ENCODE results near the gene COL11A1.

DNA sequence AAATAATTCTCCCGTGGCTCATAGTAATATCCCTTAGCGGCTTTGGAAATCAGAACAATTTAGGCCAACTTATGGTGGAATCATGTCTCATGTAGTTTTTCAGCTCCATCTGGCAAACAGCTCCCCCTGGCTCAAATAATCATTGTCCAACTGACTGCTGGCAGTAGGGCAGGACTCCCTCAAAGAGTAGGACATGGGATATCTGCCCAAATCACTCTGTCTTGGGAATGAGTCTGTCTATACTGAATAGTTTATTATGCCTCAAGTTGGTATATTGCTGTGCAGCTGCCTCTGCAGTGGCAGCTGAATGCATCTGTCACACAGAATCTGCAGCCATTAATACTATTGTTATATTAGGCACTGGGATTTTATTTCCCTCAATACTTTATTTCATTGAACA lies 255.7 kb downstream of the COL11A1 start:
- TF ChIP-seq, protein P1, sequence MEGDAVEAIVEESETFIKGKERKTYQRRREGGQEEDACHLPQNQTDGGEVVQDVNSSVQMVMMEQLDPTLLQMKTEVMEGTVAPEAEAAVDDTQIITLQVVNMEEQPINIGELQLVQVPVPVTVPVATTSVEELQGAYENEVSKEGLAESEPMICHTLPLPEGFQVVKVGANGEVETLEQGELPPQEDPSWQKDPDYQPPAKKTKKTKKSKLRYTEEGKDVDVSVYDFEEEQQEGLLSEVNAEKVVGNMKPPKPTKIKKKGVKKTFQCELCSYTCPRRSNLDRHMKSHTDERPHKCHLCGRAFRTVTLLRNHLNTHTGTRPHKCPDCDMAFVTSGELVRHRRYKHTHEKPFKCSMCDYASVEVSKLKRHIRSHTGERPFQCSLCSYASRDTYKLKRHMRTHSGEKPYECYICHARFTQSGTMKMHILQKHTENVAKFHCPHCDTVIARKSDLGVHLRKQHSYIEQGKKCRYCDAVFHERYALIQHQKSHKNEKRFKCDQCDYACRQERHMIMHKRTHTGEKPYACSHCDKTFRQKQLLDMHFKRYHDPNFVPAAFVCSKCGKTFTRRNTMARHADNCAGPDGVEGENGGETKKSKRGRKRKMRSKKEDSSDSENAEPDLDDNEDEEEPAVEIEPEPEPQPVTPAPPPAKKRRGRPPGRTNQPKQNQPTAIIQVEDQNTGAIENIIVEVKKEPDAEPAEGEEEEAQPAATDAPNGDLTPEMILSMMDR (IDR thresholded peaks at IDR 0.05) = no peak
- no peak for TF ChIP-seq POLR2A (IDR thresholded peaks at IDR 0.05)
